Measurements from ENCODE around the gene DUOXA2.

The DUOXA2 gene

GRCh38 chr15:45138814-45139765 lies 25.0 kb downstream of the DUOXA2 start:
- DNase-seq = no peak

GRCh38 chr15:45139770-45140169 lies 25.6 kb downstream of the DUOXA2 start:
- no peak for DNase-seq

GRCh38 chr15:45140557-45141250 lies 26.6 kb downstream of the DUOXA2 start:
- no peak for DNase-seq

GRCh38 chr15:45141386-45141785 lies 27.3 kb downstream of the DUOXA2 start:
- no peak for DNase-seq

GRCh38 chr15:45143056-45143455 lies 28.9 kb downstream of the DUOXA2 start:
- no peak for DNase-seq

GRCh38 chr15:45143946-45144345 lies 29.8 kb downstream of the DUOXA2 start:
- no peak for DNase-seq

GRCh38 chr15:45144775-45145174 lies 30.6 kb downstream of the DUOXA2 start:
- no peak for DNase-seq

GRCh38 chr15:45146405-45146804 lies 32.3 kb downstream of the DUOXA2 start:
- DNase-seq = no peak

GRCh38 chr15:45147606-45148005 lies 33.5 kb downstream of the DUOXA2 start:
- DNase-seq = no peak

GRCh38 chr15:45148076-45149059 lies 34.2 kb downstream of the DUOXA2 start:
- DNase-seq = no peak

- no peak for DNase-seq
Observed at GRCh38 chr15:45149060-45149459, 34.9 kb downstream of the DUOXA2 start.

- no peak for DNase-seq
Observed at GRCh38 chr15:45150481-45150880, 36.4 kb downstream of the DUOXA2 start.

- DNase-seq = no peak
Observed at GRCh38 chr15:45150997-45151396, 36.9 kb downstream of the DUOXA2 start.

- no peak for DNase-seq
Observed at GRCh38 chr15:45151998-45152828, 38.1 kb downstream of the DUOXA2 start.

GRCh38 chr15:45155739-45156138 lies 41.6 kb downstream of the DUOXA2 start:
- no peak for DNase-seq

GRCh38 chr15:45156744-45157455 lies 42.8 kb downstream of the DUOXA2 start:
- no peak for DNase-seq

- no peak for DNase-seq
Observed at GRCh38 chr15:45157974-45158373, 43.8 kb downstream of the DUOXA2 start.

- no peak for DNase-seq
Observed at GRCh38 chr15:45161666-45162065, 47.5 kb downstream of the DUOXA2 start.

GRCh38 chr15:45162771-45163507 lies 48.8 kb downstream of the DUOXA2 start:
- DNase-seq = peak; percentile 59

GRCh38 chr15:45163508-45163856 lies 49.4 kb downstream of the DUOXA2 start:
- DNase-seq = no peak

- no peak for DNase-seq
Observed at GRCh38 chr15:45164914-45165313, 50.8 kb downstream of the DUOXA2 start.

Data from NCI-H345 (cell line).